GM15510 (cell line): Measurements from ENCODE around the gene STON2.

Source experiments
- POLR2A ChIP-seq: IDR thresholded peaks from 3 replicates; pipeline ENCODE4 v1.6.1; 2011; ENCODE audit warnings: borderline replicate concordance; ENCODE audit not compliant: insufficient read length; ENCODE audit errors: extremely low read depth

Gene STON2

DNA sequence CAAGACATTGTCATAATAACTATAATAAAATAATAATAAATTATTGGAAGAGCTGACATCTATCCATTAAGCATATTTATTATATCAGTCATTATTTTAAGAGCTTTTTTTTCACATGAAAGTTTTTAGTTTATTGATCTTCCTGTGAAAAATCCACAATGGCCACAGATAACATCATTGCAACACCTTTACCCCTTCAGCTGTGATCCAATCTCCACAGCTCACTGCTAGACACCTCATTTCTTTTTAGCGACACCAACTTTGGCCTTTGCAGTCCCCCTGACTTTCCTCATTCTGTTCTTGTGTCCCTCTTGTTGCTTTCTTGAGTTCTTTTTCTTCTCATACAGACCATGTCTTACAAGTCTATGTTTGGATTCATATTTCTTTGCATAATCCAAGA is 67.4 kb downstream of the STON2 start:
- no peak for TF ChIP-seq POLR2A

DNA sequence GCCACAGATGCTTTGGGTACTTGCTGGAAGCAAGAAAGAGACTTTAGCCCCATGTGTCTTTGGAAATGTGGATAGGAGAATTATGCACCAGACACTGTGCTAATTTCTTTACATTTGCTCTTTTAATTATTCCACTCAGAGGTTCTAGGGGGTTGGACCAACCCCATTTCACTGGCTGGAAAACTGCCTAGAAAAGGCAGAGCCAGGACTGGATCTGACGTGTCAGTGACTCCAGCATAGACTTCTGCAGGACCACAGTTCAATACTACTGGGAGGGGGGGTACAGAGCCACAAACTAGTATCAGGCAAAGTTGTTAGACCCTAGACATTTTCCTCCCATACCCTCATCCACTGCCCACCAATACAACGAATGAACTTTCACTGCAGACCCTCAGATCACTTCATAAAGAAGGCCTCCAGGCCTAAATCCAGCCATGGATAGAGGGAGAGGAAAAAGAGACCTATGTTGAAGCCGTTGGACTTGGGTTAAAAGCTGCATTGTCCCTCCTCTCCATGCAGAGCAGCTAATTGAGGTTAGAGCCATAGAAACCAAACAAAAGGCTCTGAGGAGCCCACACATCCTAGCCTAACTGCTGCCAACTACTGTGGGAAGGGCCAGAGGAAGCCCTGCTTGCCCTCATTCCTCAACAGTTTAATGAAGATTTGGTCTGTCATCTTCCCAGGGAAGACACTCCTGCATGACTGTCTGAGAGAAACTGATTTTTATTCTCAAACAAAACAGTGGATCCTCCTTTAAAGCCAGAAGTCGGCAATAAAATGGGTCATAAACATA is 68.7 kb downstream of the STON2 start:
- TF ChIP-seq POLR2A: no peak

DNA sequence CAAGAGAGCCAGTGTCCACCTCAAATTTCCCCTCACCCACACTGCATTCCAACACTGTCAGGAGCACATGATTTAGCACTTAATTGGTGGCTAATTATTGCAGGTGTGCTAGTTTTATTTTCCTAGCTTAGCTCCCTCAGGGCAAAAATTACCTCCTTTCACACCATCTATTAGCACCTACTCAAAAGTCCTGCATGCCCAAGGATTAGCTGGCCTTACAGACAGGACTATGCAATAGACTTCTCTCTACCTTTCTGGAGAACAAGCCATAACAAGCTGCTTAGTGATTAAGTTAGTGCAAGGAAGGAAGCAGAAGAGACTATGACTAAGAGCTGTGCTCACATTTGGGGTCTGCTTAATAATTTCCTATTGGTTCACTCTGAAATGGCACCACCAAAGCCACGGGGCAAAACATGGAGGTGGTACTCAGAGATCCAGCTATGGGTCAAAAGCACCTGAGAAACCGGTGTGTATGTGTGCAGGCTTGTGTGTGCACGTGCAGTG is 69.5 kb downstream of the STON2 start:
- no peak for TF ChIP-seq POLR2A

DNA sequence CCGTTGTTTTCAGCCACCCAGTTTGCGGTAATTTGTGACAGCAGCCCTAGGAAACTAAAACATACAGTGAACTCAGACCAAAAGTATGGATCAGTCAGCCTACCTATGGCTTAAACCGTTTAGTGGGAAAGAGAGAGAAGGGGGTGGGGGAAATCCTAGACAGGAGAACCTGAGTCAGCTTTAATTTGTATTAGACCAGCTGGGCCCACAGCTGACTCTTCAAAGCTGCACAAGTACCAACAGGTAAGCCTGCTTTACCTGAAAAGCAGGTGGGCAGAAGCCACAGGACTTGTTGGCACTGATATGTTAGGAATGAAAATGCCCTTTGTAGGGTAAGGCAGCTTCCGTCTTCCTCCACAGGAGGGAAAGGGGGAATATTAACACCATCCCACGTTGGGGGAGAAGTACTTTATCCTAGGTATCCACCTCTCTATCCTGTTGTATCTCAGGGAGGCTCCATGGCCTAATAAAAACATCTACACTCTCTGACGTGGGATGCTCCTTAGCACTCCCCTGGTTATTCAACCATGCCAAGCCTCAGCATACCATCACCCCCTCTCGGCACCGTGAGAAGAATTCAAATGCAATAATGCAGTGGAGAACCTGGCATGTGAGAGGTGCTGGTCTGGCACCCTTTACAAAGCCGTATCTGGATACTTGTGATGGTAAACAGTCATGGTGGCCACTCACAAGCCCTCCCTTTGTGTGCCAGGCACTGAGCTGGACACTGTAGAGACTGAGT is 70.3 kb downstream of the STON2 start:
- TF ChIP-seq POLR2A: no peak

DNA sequence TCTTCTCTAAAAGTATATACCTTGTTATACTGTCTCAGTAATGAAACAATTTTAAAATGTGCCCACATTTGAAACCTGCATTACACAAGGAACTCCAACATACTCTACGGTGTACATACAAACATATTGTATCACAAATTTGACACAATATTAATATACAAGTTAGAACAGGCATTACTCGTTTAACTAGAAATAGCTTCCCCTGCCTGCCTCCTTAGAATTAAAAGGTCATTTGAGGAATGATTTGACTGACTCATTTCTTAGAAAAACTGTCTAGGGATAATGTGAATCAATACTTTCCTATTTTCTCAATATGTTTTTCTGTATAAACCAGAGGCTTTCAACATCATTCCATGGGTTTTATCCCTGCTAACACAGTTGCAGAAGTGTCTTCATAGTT is 73.7 kb downstream of the STON2 start:
- TF ChIP-seq POLR2A: no peak

DNA sequence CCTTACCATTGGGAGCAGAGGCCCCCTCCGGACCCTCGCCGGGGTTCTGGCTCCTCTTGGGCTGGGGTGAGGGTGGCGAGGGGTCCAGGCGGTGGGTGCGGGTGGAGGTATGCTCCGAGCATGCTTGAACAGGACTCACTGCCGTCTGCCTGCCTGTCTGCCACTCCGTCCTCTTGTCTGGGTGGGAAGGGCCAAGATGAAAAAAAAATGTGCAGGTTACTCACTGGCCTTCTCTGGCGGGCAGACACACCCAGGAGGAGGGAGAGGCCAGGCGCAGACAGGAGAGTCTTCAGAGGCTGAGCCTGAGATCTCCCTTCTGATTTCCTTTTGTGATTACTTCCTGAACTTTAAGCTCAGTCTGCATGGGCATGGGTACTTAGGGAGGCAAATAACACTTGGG is 76.1 kb downstream of the STON2 start:
- no peak for TF ChIP-seq POLR2A

DNA sequence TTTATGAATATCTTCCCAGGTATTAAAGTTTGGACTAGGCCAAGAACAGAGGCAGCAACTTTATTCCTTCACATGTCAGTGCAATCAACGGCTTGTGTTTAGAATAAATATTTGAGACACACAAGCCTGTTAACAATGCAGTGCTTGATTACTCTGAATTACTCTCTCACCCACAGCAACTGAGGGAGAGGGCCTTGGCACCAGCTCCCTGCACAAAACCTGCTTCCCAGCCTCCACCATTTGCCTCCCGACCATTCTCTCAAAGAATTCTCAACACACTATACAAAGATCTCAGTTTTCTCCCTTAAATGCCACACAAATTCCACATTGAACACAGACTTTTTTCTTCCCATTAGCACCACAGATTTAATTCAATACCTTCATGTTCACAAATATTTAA is 77.0 kb downstream of the STON2 start:
- no peak for TF ChIP-seq POLR2A

DNA sequence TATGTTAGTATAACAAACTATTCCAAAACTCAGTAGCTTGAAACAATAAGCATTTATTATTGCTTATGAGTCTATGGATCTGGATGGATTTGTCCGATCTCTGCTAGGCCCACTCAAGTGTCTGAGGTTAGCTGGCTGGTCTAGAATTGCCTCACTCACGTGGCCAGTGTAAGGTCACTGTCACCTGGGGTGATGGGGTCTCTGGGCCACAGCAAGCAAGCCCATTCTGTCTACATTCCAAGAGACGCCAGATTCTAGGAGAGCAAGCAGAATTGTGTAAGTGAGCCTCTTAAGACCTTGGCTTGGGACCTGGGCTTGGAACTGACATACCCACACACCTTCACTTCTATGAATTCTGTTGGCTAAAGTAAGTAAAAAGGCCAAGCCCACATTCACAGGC is 80.2 kb downstream of the STON2 start:
- no peak for TF ChIP-seq POLR2A

DNA sequence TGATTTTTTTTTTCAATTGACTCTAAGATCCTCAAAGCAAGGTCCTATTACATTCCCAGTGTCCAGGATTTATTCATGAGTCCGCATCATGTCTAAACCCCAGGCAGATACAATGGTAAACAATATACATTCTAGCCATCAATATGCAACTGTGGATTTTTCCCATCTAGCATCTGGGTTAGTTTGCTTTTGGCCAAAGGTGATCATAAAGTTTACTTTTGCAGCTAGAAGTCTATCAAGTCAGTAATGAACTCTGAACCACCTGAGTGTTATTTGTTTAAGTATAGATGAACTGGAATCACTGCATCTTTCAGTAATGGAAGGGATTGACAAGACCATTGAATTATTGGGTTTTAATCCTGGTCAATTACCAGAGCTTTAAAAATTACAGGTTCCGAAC is 80.8 kb downstream of the STON2 start:
- no peak for TF ChIP-seq POLR2A

DNA sequence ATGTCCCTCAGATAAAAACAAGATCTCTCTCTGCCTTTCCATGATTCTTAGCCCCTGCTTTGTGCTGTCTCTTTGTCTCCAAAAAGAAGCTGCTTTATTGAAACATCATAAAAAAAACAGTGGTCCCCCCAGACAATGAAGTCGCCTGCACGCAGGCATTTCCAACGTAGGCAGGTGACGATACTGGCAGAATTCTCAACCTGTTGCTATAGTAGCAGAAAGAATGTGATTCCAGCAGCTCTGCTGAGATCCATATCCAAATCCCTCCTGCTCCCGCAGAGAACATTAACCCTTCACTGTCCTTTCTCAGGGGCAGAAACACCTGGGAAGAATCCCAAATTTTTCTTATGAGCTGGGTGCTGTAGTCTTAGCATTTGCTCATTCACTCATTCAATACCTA is 84.8 kb downstream of the STON2 start:
- no peak for TF ChIP-seq POLR2A

DNA sequence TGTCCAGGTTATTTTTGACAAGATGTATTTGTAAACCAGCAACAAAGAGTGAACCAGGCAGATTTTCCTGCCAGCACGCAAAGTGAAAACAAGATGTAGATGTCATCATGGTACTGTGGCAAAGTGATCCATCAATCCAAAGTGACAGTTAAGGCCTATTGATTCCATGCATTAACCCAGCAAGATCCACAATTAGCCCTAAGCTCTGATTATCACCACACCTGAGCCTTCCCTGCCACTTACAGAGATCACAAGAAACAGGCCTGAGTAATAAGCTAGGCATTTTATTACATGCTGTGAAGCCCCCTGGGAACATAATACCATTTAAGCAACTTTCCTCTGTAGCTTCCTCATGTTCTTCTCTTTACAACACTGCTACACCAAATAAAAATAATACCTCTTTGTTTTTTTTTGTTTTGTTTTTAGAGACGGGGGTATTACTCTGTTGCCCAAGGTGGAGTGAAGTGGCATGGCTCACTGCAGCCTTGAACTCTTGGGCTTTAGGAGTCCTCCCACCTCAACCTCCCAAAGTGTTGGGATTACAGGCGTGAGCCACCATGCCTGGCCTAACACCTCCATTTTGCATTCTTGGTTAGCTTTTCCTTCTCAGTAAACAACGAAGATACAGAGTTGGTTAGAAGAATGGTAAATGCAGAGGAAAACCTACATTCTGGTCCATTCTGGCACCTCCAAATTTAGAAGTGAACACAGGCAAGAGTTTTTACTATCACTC is 85.5 kb downstream of the STON2 start:
- no peak for TF ChIP-seq POLR2A

DNA sequence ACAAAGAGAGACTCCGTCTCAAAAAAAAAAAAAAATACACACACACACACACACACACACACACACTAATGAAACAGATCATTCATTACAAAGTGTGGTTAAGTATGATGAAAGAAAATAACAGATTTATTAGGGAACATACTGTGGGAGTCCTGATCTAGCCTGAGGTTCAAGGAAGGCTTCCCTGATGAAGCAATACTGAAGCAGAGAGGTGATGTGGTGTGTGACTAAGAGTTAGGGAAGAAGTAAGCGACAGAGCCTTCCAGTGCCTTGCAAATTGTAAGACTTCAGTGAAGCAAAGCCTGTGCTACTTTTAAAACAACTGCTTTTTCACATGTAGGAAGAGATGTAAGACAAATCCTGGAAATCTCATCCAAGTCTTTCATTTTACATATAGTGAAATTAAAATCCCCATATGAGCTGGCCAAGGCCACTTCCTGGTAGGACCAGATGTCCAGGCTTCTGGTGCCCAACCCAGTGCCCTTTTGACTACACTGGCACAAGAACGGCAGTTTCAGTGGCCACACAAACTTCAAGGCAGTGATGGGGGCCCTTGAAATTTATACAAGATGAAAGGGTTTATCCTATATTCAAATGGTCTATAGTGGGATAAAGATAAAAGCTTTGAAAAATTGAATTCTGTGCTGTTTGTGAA is 86.2 kb downstream of the STON2 start:
- no peak for TF ChIP-seq POLR2A

DNA sequence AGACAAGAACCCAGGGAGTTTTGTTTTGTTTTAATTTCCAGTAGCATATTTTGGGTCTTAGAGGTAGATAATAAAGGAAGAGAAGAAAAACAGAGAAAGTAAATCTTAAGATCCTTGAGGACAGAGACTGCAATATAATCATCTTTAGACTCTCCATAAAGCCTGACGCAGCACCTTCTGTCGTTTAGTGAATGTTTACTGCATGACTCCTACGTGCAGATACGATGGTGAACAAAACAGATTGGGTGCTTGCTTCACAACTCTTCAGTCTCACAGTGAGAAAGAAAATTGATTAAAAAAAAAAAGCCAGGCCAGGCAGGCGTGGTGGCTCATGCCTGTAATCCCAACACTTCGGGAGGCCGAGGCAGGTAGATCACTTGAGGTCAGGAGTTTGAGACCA is 86.9 kb downstream of the STON2 start:
- TF ChIP-seq POLR2A: no peak

DNA sequence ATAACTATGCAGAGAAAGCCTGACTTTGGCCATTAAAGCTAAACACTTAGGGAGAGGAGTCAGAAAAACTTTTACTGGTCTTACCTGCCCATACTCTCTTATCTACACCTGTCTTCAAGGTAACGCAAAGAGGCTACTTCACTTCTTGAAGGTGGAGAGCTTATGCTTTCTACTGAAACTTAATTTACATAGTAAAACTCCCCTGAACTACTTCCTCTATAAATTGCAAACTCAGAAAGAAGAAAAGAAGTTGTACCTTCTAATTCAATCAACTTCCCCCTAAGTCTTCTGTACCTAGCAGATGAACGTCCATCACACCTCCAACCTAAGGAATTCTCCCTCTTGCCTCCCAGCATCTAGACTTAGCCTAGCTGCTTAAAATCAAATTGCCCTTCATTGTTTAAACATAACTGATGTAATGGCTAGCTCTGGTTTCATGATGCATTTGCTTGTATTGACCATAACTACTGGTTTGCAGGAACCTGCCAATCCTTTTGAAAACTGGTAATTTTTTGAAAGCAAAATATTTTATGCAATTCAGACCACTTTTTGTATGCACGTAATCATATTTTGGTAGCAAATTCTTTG is 87.7 kb downstream of the STON2 start:
- no peak for TF ChIP-seq POLR2A
